ENCODE data around the gene ZNF185. TPM values are rescaled to one million over a fixed set of nuclear protein-coding genes. Genes with fewer than 3 reads are reported as not detected.

ZNF185 gene
- total RNA-seq, 1 experiment from 2014 or later, result 24.3 TPM

- intact Hi-C loops (cut with micrococcal nuclease; ENCODE audit: unreplicated experiment), result no loop called here
- Mint-ChIP-seq H3K4me3 (ENCODE audit: low read depth, unreplicated experiment) (no peak overlapping the region), H3K27me3 (ENCODE audit: unreplicated experiment) (no peaks in the 10 kb centered on the region), H3K4me1 (ENCODE audit: low read depth, unreplicated experiment) (no peaks in the 10 kb centered on the region), H3K36me3 (ENCODE audit: insufficient read depth, unreplicated experiment) (peaks cover 21% of the 10 kb centered on the region), H3K27ac (ENCODE audit: unreplicated experiment) (no peak overlapping the region), H3K9me3 (ENCODE audit: low read depth, unreplicated experiment) (no peaks in the 10 kb centered on the region)
- CTCF ChIA-PET, result no interaction called here
- no peak for DNase-seq
- BruUV-seq (replicated peaks), result no TSS peak
- no peak for TF ChIP-seq CTCF (IDR thresholded peaks at IDR 0.05; ENCODE audit: unreplicated experiment)
These were observed 36.0 kb upstream of the ZNF185 start for GRCh38 chrX:152861826-152862225.

DNA sequence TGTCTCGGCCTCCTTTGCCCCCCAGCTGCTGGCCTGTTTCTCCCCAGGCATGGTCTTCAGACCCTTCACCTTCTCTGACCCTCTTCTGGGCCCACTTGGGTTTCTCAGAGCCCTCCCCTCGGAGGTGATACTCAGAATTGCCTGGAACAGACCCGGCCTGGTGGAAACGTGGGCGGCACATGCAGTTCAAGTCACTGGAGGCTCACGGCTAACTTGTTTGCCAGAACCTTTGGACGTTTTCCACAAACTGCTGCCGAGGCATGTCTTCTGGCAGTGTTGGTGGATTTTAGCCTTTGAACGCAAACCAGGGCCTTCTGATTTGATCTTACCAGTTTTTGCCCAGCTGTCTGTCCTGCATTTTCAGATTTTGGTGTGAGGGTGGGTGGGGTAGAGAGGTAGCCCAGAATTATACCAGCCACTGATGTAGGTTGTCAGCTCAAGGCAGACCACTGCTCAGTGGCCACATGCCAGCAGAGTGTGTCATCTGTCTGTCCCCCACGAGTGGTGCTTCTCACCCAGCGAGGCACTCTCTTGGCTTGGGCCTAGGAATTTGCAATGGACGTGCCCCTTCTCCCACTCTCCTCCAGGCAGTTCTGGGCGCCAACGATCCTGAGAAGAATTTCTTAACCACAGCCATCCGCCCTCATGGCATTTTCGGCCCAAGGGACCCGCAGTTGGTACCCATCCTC is 32.5 kb upstream of the ZNF185 start:
- intact Hi-C loops (cut with micrococcal nuclease; ENCODE audit: unreplicated experiment), result no loop called here
- TF ChIP-seq CTCF (IDR thresholded peaks at IDR 0.05; ENCODE audit: unreplicated experiment), result no peak
- Mint-ChIP-seq H3K4me1 (ENCODE audit: low read depth, unreplicated experiment) (no peaks in the 10 kb centered on the region), H3K9me3 (ENCODE audit: low read depth, unreplicated experiment) (no peaks in the 10 kb centered on the region), H3K4me3 (ENCODE audit: low read depth, unreplicated experiment) (no peak overlapping the region), H3K36me3 (ENCODE audit: insufficient read depth, unreplicated experiment) (peaks cover 22% of the 10 kb centered on the region), H3K27me3 (ENCODE audit: unreplicated experiment) (no peaks in the 10 kb centered on the region), H3K27ac (ENCODE audit: unreplicated experiment) (no peak overlapping the region)
- no peak for DNase-seq
- no TSS peak for BruUV-seq (replicated peaks)
- CTCF ChIA-PET, result no interaction called here

DNA sequence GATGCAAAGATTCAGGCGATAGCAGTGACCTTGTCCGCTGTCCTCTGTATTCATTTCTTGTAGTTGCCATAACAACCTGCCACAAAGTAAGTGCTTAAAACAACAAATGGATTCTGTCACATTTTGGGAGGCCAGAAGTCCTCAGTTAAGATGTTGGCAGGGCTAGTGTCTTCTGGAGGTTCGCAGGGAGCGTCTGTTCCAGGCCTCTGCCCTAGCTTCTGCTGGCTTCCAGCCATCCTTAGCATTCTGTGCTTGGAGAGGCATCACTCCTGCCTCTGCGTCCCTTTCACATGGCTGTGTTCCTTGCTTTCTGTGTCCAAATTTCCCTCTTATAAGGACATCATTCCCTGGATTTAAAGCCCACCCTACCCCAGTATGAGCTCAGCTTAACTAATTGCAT is 31.5 kb upstream of the ZNF185 start:
- intact Hi-C loops (cut with micrococcal nuclease; ENCODE audit: unreplicated experiment), result no loop called here
- no peak for TF ChIP-seq CTCF (IDR thresholded peaks at IDR 0.05; ENCODE audit: unreplicated experiment)
- Mint-ChIP-seq H3K4me1 (ENCODE audit: low read depth, unreplicated experiment) (no peaks in the 10 kb centered on the region), H3K4me3 (ENCODE audit: low read depth, unreplicated experiment) (no peak overlapping the region), H3K27ac (ENCODE audit: unreplicated experiment) (no peak overlapping the region), H3K27me3 (ENCODE audit: unreplicated experiment) (no peaks in the 10 kb centered on the region), H3K36me3 (ENCODE audit: insufficient read depth, unreplicated experiment) (peaks cover 28% of the 10 kb centered on the region), H3K9me3 (ENCODE audit: low read depth, unreplicated experiment) (no peaks in the 10 kb centered on the region)
- DNase-seq, result no peak
- BruUV-seq (replicated peaks), result no TSS peak
- CTCF ChIA-PET, result no interaction called here

- H3K9me3 Mint-ChIP-seq (ENCODE audit: low read depth, unreplicated experiment), result no peaks in the 10 kb centered on the region
- no TSS peak for BruUV-seq (replicated peaks)
- intact Hi-C loops (cut with micrococcal nuclease; ENCODE audit: unreplicated experiment), result no loop called here
- peaks cover 39% of the 10 kb centered on the region for H3K36me3 Mint-ChIP-seq (ENCODE audit: insufficient read depth, unreplicated experiment)
- CTCF ChIA-PET, result no interaction called here
- no peaks in the 10 kb centered on the region for H3K27me3 Mint-ChIP-seq (ENCODE audit: unreplicated experiment)
- H3K4me1 Mint-ChIP-seq (ENCODE audit: low read depth, unreplicated experiment), result no peaks in the 10 kb centered on the region
- no peak overlapping the region for H3K27ac Mint-ChIP-seq (ENCODE audit: unreplicated experiment)
- no peak for DNase-seq
- TF ChIP-seq CTCF (IDR thresholded peaks at IDR 0.05; ENCODE audit: unreplicated experiment), result no peak
- H3K4me3 Mint-ChIP-seq (ENCODE audit: low read depth, unreplicated experiment), result no peak overlapping the region
These were observed 27.9 kb upstream of the ZNF185 start for GRCh38 chrX:152869972-152870371.
